HEK293 (cell line): ENCODE results near the gene DDO.

Experiments used
- CTCF ChIP-seq: fragments of 450-650 bp; formaldehyde crosslinking; IDR thresholded peaks from 2 replicates; pipeline ENCODE4 v1.5.1; 2016; ENCODE audit warnings: missing biosample characterization, missing genetic modification characterization
- HOXA7 ChIP-seq: sonication (generic); formaldehyde crosslinking; IDR thresholded peaks from 2 replicates; pipeline ENCODE4 v1.8.1; 2022; ENCODE audit warnings: missing genetic modification reagents, borderline replicate concordance
- KLF1 ChIP-seq: fragments of 450-650 bp; formaldehyde crosslinking; IDR thresholded peaks from 2 replicates; pipeline ENCODE4 v1.5.1; 2016; ENCODE audit warnings: missing biosample characterization, missing genetic modification characterization
- REST ChIP-seq: fragments of 450-650 bp; formaldehyde crosslinking; IDR thresholded peaks from 2 replicates; pipeline ENCODE4 v1.5.1; 2016; ENCODE audit warnings: missing biosample characterization, missing genetic modification characterization
- TSHZ1 ChIP-seq: fragments of 450-650 bp; formaldehyde crosslinking; IDR thresholded peaks from 2 replicates; pipeline ENCODE4 v1.5.1; 2016; ENCODE audit warnings: missing biosample characterization, missing genetic modification characterization, borderline replicate concordance
- ZBTB1 ChIP-seq: fragments of 450-650 bp; formaldehyde crosslinking; IDR thresholded peaks from 2 replicates; pipeline ENCODE4 v1.5.1; 2016; ENCODE audit warnings: missing biosample characterization, missing genetic modification characterization
- ZBTB10 ChIP-seq: fragments of 450-650 bp; formaldehyde crosslinking; IDR thresholded peaks from 2 replicates; pipeline ENCODE4 v1.5.1; 2016; ENCODE audit warnings: missing biosample characterization, missing genetic modification characterization
- ZNF274 ChIP-seq, 2 experiments: fragments of 200-500 bp in 1 of 2; fragments of 450-650 bp in 1 of 2; sonication (Bioruptor generic) in 1 of 2; formaldehyde crosslinking in 1 of 2; IDR thresholded peaks; 2 replicates each; pipeline versions ENCODE4 v1.5.1 to v1.6.1; 2014 to 2016; ENCODE audit warnings: borderline replicate concordance in 1 of 2, inconsistent platforms in 1 of 2, low read length in 1 of 2, missing biosample characterization in 1 of 2, missing genetic modification characterization in 1 of 2
- ZNF280D ChIP-seq: fragments of 450-650 bp; formaldehyde crosslinking; IDR thresholded peaks from 2 replicates; pipeline ENCODE4 v1.5.1; 2016; ENCODE audit warnings: missing biosample characterization, missing genetic modification characterization
- ZNF37A ChIP-seq: fragments of 450-650 bp; IDR thresholded peaks from 2 replicates; pipeline ENCODE4 v1.5.1; 2018; ENCODE audit warnings: missing biosample characterization, missing genetic modification characterization
- ZNF571 ChIP-seq: fragments of 450-650 bp; formaldehyde crosslinking; IDR thresholded peaks from 2 replicates; pipeline ENCODE4 v1.5.0; 2017; ENCODE audit warnings: missing biosample characterization, missing genetic modification characterization
- ZNF596 ChIP-seq: fragments of 450-650 bp; IDR thresholded peaks from 2 replicates; pipeline ENCODE4 v1.5.0; 2018; ENCODE audit warnings: missing biosample characterization, mild to moderate bottlenecking, missing genetic modification characterization, moderate library complexity
- TF ChIP-seq, protein P1 (sequence below): fragments of 450-650 bp; formaldehyde crosslinking; IDR thresholded peaks from 2 replicates; pipeline ENCODE4 v1.5.1; 2016; ENCODE audit warnings: missing biosample characterization, missing genetic modification characterization
- TF ChIP-seq, protein P2 (sequence below): fragments of 450-650 bp; formaldehyde crosslinking; IDR thresholded peaks from 2 replicates; pipeline ENCODE4 v1.5.1; 2016; ENCODE audit warnings: missing biosample characterization, missing genetic modification characterization, low read depth

GRCh38 chr6:110432285-110432900, 17.0 kb upstream of the DDO start:
- TF ChIP-seq TSHZ1 (tag by site-specific recombination) (no peak), ZBTB10 (tag by site-specific recombination) (no peak), ZNF596 (no peak), KLF1 (tag by site-specific recombination) (no peak), REST (tag by site-specific recombination) (no peak), ZNF571 (tag by site-specific recombination) (no peak), CTCF (no peak), ZBTB1 (tag by site-specific recombination) (no peak), ZNF37A (tag by site-specific recombination) (no peak), HOXA7 (CRISPR knock-in tag) (no peak), ZNF280D (tag by site-specific recombination) (no peak), ZNF274 (IDR thresholded peaks at IDR 0.05; ENCODE audit: low read length) (no peak), ZNF274 (tag by site-specific recombination; IDR thresholded peaks at IDR 0.05; ENCODE audit: borderline replicate concordance) (no peak)
- TF ChIP-seq, protein P1, sequence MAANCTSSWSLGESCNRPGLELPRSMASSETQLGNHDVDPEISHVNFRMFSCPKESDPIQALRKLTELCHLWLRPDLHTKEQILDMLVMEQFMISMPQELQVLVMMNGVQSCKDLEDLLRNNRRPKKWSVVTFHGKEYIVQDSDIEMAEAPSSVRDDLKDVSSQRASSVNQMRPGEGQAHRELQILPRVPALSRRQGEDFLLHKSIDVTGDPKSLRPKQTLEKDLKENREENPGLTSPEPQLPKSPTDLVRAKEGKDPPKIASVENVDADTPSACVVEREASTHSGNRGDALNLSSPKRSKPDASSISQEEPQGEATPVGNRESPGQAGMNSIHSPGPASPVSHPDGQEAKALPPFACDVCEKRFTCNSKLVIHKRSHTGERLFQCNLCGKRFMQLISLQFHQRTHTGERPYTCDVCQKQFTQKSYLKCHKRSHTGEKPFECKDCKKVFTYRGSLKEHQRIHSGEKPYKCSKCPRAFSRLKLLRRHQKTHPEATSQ (tag by site-specific recombination) = no peak
- TF ChIP-seq, protein P2, sequence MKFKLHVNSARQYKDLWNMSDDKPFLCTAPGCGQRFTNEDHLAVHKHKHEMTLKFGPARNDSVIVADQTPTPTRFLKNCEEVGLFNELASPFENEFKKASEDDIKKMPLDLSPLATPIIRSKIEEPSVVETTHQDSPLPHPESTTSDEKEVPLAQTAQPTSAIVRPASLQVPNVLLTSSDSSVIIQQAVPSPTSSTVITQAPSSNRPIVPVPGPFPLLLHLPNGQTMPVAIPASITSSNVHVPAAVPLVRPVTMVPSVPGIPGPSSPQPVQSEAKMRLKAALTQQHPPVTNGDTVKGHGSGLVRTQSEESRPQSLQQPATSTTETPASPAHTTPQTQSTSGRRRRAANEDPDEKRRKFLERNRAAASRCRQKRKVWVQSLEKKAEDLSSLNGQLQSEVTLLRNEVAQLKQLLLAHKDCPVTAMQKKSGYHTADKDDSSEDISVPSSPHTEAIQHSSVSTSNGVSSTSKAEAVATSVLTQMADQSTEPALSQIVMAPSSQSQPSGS = no peak
